Measurements from ENCODE around the gene EYS. TPM values are rescaled to one million over a fixed set of nuclear protein-coding genes. Genes with fewer than 3 reads are reported as not detected.

Gene EYS
- total and polyA plus RNA-seq, 2 of the 8 experiments (the other 6 are each of a cell fraction or from before 2014, with no cell fraction given), result 0.05 to 0.13 TPM

- TF ChIP-seq SAP30 (IDR thresholded peaks at IDR 0.05; ENCODE audit: insufficient read depth, insufficient replicate concordance, low read length) (no peak), NANOG (IDR thresholded peaks at IDR 0.05; ENCODE audit: insufficient read depth, low read depth, low read length, poor library complexity, severe bottlenecking) (no peak), BCL11A (IDR thresholded peaks at IDR 0.05; ENCODE audit: low read depth in 2 of 2, low read length in 2 of 2) (no peak), CHD2 (IDR thresholded peaks at IDR 0.05; ENCODE audit: low read length) (no peak), SP4 (IDR thresholded peaks at IDR 0.05; ENCODE audit: low read length) (no peak), USF2 (IDR thresholded peaks at IDR 0.05; ENCODE audit: low read length) (no peak), CHD1 (IDR thresholded peaks at IDR 0.05; ENCODE audit: low read depth, low read length) (no peak), SRF (IDR thresholded peaks at IDR 0.05; ENCODE audit: low read depth, low read length) (no peak)
Observed at GRCh38 chr6:65468307-65468706, 238.7 kb downstream of the EYS start (continued).

All from H1 (cell line).